ENCODE measurements around the gene PRRC2A.

DNA sequence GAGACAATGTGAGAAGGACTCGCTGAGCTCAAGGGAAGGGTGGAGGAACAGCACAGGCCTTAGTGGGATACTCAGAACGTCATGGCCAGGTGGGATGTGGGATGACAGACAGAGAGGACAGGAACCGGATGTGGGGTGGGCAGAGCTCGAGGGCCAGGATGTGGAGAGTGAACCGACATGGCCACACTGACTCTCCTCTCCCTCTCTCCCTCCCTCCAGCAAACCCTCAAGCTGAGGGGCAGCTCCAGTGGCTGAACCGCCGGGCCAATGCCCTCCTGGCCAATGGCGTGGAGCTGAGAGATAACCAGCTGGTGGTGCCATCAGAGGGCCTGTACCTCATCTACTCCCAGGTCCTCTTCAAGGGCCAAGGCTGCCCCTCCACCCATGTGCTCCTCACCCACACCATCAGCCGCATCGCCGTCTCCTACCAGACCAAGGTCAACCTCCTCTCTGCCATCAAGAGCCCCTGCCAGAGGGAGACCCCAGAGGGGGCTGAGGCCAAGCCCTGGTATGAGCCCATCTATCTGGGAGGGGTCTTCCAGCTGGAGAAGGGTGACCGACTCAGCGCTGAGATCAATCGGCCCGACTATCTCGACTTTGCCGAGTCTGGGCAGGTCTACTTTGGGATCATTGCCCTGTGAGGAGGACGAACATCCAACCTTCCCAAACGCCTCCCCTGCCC lies 43.5 kb upstream of the PRRC2A start:
- TF ChIP-seq, protein P1, sequence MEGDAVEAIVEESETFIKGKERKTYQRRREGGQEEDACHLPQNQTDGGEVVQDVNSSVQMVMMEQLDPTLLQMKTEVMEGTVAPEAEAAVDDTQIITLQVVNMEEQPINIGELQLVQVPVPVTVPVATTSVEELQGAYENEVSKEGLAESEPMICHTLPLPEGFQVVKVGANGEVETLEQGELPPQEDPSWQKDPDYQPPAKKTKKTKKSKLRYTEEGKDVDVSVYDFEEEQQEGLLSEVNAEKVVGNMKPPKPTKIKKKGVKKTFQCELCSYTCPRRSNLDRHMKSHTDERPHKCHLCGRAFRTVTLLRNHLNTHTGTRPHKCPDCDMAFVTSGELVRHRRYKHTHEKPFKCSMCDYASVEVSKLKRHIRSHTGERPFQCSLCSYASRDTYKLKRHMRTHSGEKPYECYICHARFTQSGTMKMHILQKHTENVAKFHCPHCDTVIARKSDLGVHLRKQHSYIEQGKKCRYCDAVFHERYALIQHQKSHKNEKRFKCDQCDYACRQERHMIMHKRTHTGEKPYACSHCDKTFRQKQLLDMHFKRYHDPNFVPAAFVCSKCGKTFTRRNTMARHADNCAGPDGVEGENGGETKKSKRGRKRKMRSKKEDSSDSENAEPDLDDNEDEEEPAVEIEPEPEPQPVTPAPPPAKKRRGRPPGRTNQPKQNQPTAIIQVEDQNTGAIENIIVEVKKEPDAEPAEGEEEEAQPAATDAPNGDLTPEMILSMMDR (IDR thresholded peaks at IDR 0.05; ENCODE audit: low read length) = no peak
- TF ChIP-seq EZH2 (optimal IDR thresholded peaks at IDR 0.05; ENCODE audit: low read depth, low read length) = no peak
